Measurements from ENCODE around the gene SIPA1. TPM values are rescaled to one million over a fixed set of nuclear protein-coding genes. Genes with fewer than 3 reads are reported as not detected.

SIPA1 gene
- total RNA-seq, 1 experiment from 2014 or later, result 65.4 TPM

DNA sequence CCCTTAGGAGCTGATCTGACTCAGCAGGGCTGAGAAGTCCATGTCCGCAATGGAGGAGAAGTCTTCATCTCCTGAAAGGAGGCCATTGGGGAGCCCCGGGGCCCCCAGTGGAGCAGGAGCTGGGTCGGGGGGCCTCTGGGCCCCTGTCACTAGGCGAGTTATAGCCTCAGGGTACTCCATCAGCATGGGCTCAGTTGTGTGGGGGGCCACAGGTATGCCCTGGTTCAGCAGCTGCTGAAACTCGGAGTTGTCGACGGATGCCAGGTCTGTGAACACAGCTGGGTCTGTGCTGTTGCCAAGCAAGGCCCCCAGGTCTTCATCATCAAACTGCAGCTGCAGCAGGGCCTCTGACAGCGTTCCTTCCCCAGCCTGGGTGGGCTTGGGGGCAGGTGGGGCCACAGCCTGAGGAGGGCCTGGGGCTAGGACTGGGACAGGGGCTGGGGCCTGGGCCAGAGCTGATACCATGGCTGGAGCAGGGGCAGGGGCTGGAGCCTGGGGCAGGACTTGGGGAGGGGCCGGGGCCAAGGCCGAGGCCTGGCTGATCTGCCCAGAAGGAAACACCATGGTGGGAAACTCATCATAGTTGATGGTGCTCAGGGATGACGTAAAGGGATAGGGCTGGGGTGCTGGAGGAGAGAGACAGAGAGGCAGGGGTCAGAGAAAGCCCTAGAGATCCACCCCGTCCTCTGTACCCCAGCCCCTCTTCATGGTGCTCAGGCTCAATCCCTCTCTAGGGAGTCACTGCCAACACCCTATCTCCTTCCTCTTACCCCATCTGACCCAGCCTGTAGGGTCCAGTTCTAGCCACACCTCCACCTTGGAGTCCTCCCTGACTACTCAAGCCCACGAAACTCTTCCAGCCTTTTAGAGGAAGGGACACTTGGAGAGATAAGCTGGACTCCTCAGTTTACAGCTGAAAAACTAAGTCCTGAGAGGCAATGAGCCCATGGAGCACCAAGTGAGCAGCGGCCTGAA is 16.8 kb downstream of the SIPA1 start:
- Mint-ChIP-seq H3K4me3 (no peak overlapping the region), H3K4me1 (peaks cover 21% of the 10 kb centered on the region), H3K9me3 (no peaks in the 10 kb centered on the region), H3K36me3 (peaks cover 53% of the 10 kb centered on the region), H3K27ac (no peak overlapping the region), H3K27me3 (ENCODE audit: low read depth) (no peaks in the 10 kb centered on the region)
- TF ChIP-seq NR1H2 (CRISPR knock-in tag; IDR thresholded peaks at IDR 0.05) (no peak), ERG (CRISPR knock-in tag; IDR thresholded peaks at IDR 0.05) (no peak), ATF2 (CRISPR knock-in tag; IDR thresholded peaks at IDR 0.05; ENCODE audit: borderline replicate concordance, low read depth) (no peak), IRF2 (CRISPR knock-in tag; IDR thresholded peaks at IDR 0.05; ENCODE audit: borderline replicate concordance, low read depth) (no peak), SMAD3 (CRISPR knock-in tag; IDR thresholded peaks at IDR 0.05; ENCODE audit: borderline replicate concordance) (no peak), GABPB1 (CRISPR knock-in tag; IDR thresholded peaks at IDR 0.05) (no peak), CREB1 (CRISPR knock-in tag; IDR thresholded peaks at IDR 0.05) (peak; percentile 32; the same call in 1 of the 2 replicates), TEAD1 (CRISPR knock-in tag; IDR thresholded peaks at IDR 0.05) (no peak), ZNF281 (CRISPR knock-in tag; IDR thresholded peaks at IDR 0.05) (peak; percentile 100)
- TF ChIP-seq, protein P1, sequence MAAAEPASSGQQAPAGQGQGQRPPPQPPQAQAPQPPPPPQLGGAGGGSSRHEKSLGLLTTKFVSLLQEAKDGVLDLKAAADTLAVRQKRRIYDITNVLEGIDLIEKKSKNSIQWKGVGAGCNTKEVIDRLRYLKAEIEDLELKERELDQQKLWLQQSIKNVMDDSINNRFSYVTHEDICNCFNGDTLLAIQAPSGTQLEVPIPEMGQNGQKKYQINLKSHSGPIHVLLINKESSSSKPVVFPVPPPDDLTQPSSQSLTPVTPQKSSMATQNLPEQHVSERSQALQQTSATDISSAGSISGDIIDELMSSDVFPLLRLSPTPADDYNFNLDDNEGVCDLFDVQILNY (CRISPR knock-in tag; IDR thresholded peaks at IDR 0.05), result no peak
- TF ChIP-seq, protein P2, sequence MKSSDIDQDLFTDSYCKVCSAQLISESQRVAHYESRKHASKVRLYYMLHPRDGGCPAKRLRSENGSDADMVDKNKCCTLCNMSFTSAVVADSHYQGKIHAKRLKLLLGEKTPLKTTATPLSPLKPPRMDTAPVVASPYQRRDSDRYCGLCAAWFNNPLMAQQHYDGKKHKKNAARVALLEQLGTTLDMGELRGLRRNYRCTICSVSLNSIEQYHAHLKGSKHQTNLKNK (CRISPR knock-in tag; IDR thresholded peaks at IDR 0.05), result no peak
- TF ChIP-seq, protein P3, sequence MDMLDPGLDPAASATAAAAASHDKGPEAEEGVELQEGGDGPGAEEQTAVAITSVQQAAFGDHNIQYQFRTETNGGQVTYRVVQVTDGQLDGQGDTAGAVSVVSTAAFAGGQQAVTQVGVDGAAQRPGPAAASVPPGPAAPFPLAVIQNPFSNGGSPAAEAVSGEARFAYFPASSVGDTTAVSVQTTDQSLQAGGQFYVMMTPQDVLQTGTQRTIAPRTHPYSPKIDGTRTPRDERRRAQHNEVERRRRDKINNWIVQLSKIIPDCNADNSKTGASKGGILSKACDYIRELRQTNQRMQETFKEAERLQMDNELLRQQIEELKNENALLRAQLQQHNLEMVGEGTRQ (CRISPR knock-in tag; IDR thresholded peaks at IDR 0.05), result no peak
- no peak for DNase-seq (ENCODE audit: low spot score)
- ATAC-seq, result no peak
- ChIA-PET CTCF (interaction anchor here (1.2 to 5.0 kb wide), 4 partner anchors 9 to 205 kb away, joined by 3 to 23 read pairs (median 6); partner anchors contain the start of genes KAT5, MUS81, RELA and SIPA1), POLR2A (interaction anchor here (2.7 to 3.0 kb wide), 3 partner anchors 8 to 16 kb away, joined by 9 to 20 read pairs (median 16); partner anchors contain the start of genes RELA and SIPA1)

GRCh38 chr11:65655570-65656332 is 17.9 kb downstream of the SIPA1 start:
- no peaks in the 10 kb centered on the region for H3K27me3 Mint-ChIP-seq (ENCODE audit: low read depth)
- ChIA-PET POLR2A (no interaction called here), CTCF (interaction anchor here (1.2 kb wide), 1 partner anchor 204 kb away, joined by 3 read pairs; the partner anchor contains the start of gene MUS81)
- DNase-seq (ENCODE audit: low spot score) (no peak), ATAC-seq (no peak)
- H3K36me3 Mint-ChIP-seq, result peaks cover 60% of the 10 kb centered on the region
- H3K4me1 Mint-ChIP-seq, result peaks cover 19% of the 10 kb centered on the region
- no peak overlapping the region for H3K27ac Mint-ChIP-seq
- H3K9me3 Mint-ChIP-seq, result no peaks in the 10 kb centered on the region
- H3K4me3 Mint-ChIP-seq, result no peak overlapping the region
- TF ChIP-seq GRHL2 (CRISPR knock-in tag; IDR thresholded peaks at IDR 0.05; ENCODE audit: insufficient replicate concordance, severe bottlenecking), result no peak
- no peak for TF ChIP-seq SMAD3 (CRISPR knock-in tag; IDR thresholded peaks at IDR 0.05; ENCODE audit: borderline replicate concordance)
- TF ChIP-seq, protein P4, sequence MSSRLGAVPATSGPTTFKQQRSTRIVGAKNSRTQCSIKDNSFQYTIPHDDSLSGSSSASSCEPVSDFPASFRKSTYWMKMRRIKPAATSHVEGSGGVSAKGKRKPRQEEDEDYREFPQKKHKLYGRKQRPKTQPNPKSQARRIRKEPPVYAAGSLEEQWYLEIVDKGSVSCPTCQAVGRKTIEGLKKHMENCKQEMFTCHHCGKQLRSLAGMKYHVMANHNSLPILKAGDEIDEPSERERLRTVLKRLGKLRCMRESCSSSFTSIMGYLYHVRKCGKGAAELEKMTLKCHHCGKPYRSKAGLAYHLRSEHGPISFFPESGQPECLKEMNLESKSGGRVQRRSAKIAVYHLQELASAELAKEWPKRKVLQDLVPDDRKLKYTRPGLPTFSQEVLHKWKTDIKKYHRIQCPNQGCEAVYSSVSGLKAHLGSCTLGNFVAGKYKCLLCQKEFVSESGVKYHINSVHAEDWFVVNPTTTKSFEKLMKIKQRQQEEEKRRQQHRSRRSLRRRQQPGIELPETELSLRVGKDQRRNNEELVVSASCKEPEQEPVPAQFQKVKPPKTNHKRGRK (CRISPR knock-in tag; IDR thresholded peaks at IDR 0.05; ENCODE audit: borderline replicate concordance), result no peak
- TF ChIP-seq, protein P5, sequence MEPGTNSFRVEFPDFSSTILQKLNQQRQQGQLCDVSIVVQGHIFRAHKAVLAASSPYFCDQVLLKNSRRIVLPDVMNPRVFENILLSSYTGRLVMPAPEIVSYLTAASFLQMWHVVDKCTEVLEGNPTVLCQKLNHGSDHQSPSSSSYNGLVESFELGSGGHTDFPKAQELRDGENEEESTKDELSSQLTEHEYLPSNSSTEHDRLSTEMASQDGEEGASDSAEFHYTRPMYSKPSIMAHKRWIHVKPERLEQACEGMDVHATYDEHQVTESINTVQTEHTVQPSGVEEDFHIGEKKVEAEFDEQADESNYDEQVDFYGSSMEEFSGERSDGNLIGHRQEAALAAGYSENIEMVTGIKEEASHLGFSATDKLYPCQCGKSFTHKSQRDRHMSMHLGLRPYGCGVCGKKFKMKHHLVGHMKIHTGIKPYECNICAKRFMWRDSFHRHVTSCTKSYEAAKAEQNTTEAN (CRISPR knock-in tag; IDR thresholded peaks at IDR 0.05), result no peak
- no peak for TF ChIP-seq E2F1 (CRISPR knock-in tag; IDR thresholded peaks at IDR 0.05)
- TF ChIP-seq, protein P2 (CRISPR knock-in tag; IDR thresholded peaks at IDR 0.05), result no peak
- TF ChIP-seq ZNF671 (CRISPR knock-in tag; IDR thresholded peaks at IDR 0.05), result no peak

All from WTC11 (cell line).